ENCODE data around the gene PMPCA. TPM values are rescaled to one million over a fixed set of nuclear protein-coding genes. Genes with fewer than 3 reads are reported as not detected.

PMPCA gene, protein sequence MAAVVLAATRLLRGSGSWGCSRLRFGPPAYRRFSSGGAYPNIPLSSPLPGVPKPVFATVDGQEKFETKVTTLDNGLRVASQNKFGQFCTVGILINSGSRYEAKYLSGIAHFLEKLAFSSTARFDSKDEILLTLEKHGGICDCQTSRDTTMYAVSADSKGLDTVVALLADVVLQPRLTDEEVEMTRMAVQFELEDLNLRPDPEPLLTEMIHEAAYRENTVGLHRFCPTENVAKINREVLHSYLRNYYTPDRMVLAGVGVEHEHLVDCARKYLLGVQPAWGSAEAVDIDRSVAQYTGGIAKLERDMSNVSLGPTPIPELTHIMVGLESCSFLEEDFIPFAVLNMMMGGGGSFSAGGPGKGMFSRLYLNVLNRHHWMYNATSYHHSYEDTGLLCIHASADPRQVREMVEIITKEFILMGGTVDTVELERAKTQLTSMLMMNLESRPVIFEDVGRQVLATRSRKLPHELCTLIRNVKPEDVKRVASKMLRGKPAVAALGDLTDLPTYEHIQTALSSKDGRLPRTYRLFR
- 94.5 and 103 TPM in 2 replicates for total RNA-seq (2021)
- long read RNA-seq, transcript PMPCA-201 (13 exons, 2,174 nt), result major isoform, 1,425 of 1,601 reads
- long read RNA-seq, partial matches to known transcripts, result 41 of 1,601 reads
- long read RNA-seq, other reads (novel, unspliced or antisense), result 133 of 1,601 reads

GRCh38 chr9:136410500-136411287 lies at the start of gene PMPCA, which contains the start of gene ENTR1:
Gene PMPCA, plus strand, starts transcription at chr9:136410658. Its CDS starts 11 bp downstream, at chr9:136410669.
Gene ENTR1, minus strand, starts transcription at chr9:136410614. Its CDS starts 217 bp downstream, at chr9:136410397.
- Mint-ChIP-seq H3K27me3 (ENCODE audit: low read depth) (peaks cover 3% of the 10 kb centered on the region), H3K4me3 (peak within 1 kb of the TSS; percentile 94 to 96), H3K36me3 (ENCODE audit: insufficient read depth in 1 of 3, low read depth in 3 of 3) (peaks cover 43 to 72% (median 60%) of the 10 kb centered on the region in 3 experiments; a peak in 6 of 7 replicates), H3K4me1 (peaks cover 22 to 25% of the 10 kb centered on the region in 2 experiments), H3K9me3 (no peaks in the 10 kb centered on the region), H3K27ac (peak within 1 kb of the TSS; percentile 86 to 98 (median 94))
- H3K18ac ChIP-seq (ENCODE audit: insufficient read length, low read depth, low read length), result peak within 1 kb of the TSS; percentile 79
- H3K23ac ChIP-seq (ENCODE audit: insufficient read length, low read depth, low read length), result no peak within 1 kb of the TSS
- H2AK5ac ChIP-seq (ENCODE audit: insufficient read length, low read length), result no peak within 1 kb of the TSS
- H3T11ph ChIP-seq (ENCODE audit: low read length), result no peak within 1 kb of the TSS
- H3K79me2 ChIP-seq (ENCODE audit: insufficient read depth, low read length), result peaks cover 16% of the 10 kb centered on the region; the same call in 1 of the 2 replicates
- peaks cover 15% of the 10 kb centered on the region for H3K23me2 ChIP-seq (ENCODE audit: insufficient read length, low read depth, low read length, poor library complexity, severe bottlenecking)
- no peaks in the 10 kb centered on the region for H4K20me1 ChIP-seq (ENCODE audit: control insufficient read depth, insufficient read depth, insufficient read length)
- H3K9ac ChIP-seq (ENCODE audit: extremely low read depth, insufficient read length, low read length), result peak within 1 kb of the TSS; percentile 59
- H4K8ac ChIP-seq (replicated peaks; ENCODE audit: insufficient read length, low read depth, low read length), result no peak within 1 kb of the TSS
- H3K14ac ChIP-seq (ENCODE audit: insufficient read depth, low read length), result peak within 1 kb of the TSS; percentile 83
- DNase-seq, result peak; percentile 87
- H3K56ac ChIP-seq (ENCODE audit: insufficient read length, low read depth, low read length), result no peak within 1 kb of the TSS
- no peak within 1 kb of the TSS for H2AFZ ChIP-seq (ENCODE audit: low read length)
- H2BK20ac ChIP-seq (ENCODE audit: low read depth, low read length, poor library complexity, severe bottlenecking), result no peak within 1 kb of the TSS
- no peaks in the 10 kb centered on the region for H3K27me3 ChIP-seq (ENCODE audit: insufficient read depth, low read length)
- WGBS (ENCODE audit: extremely low coverage, insufficient read length, low lambda C conversion rate), result no CpG with 5 or more reads among the region's 83 CpGs
- H3K27ac ChIP-seq (ENCODE audit: insufficient read length, low read depth, low read length), result no peak within 1 kb of the TSS
- H2BK15ac ChIP-seq (ENCODE audit: low read depth, low read length), result no peak within 1 kb of the TSS
- peaks cover 22% of the 10 kb centered on the region for H3K79me1 ChIP-seq (ENCODE audit: insufficient read depth, low read depth, low read length, poor library complexity, severe bottlenecking)
- H2BK120ac ChIP-seq (ENCODE audit: low read depth, low read length, poor library complexity, severe bottlenecking), result no peak within 1 kb of the TSS
- H3K4me2 ChIP-seq (ENCODE audit: insufficient read depth, insufficient read length, low read length), result peak within 1 kb of the TSS; percentile 96
- H2BK12ac ChIP-seq (ENCODE audit: insufficient read length, low read depth, low read length), result no peak within 1 kb of the TSS
- no peaks in the 10 kb centered on the region for H3K9me3 ChIP-seq (ENCODE audit: control insufficient read depth, low read depth, low read length)
- no peak for TF ChIP-seq CTCF (conservative IDR thresholded peaks at IDR 0.05)
- no peak within 1 kb of the TSS for H2BK5ac ChIP-seq (ENCODE audit: insufficient read length, low read length)
- no peak within 1 kb of the TSS for H4K91ac ChIP-seq (ENCODE audit: insufficient read length, low read depth, low read length)
- H3K4ac ChIP-seq (ENCODE audit: low read depth, low read length), result no peak within 1 kb of the TSS; the same call in 1 of the 2 replicates
- no peaks in the 10 kb centered on the region for H3K4me1 ChIP-seq (ENCODE audit: insufficient read depth, low read length)
- H4K5ac ChIP-seq (ENCODE audit: insufficient read length, low read depth, low read length), result peak within 1 kb of the TSS; percentile 10
